Measurements from ENCODE around the gene OLA1.

Gene OLA1

GRCh38 chr2:174108579-174108978, 139.8 kb downstream of the OLA1 start:
- H3K9me3 ChIP-seq (ENCODE audit: insufficient read depth, low read length): no peaks in the 10 kb centered on the region
- no peak overlapping the region for H3K9ac ChIP-seq (ENCODE audit: low read length)
- peaks cover 7% of the 10 kb centered on the region; the same call in 1 of the 2 replicates for H3F3A ChIP-seq (ENCODE audit: insufficient read depth)
- 0 out of 2 replicates have a peak, but pooled peaks cover 3% of the 10 kb centered on the region for H3K36me3 ChIP-seq (ENCODE audit: low read length)
- no peak overlapping the region for H3K4me2 ChIP-seq (ENCODE audit: low read depth, low read length, poor library complexity, severe bottlenecking)
- H3K27ac ChIP-seq (ENCODE audit: low read depth, low read length): no peak overlapping the region
- H2AFZ ChIP-seq (ENCODE audit: low read depth, low read length, severe bottlenecking): no peak overlapping the region
- no peaks in the 10 kb centered on the region for H3K27me3 ChIP-seq (ENCODE audit: low read length)
- H3K9me2 ChIP-seq (replicated peaks; ENCODE audit: insufficient read depth, low read length): no peaks in the 10 kb centered on the region
- no peak for TF ChIP-seq EZH2phosphoT487 (conservative IDR thresholded peaks at IDR 0.05; ENCODE audit: low read length)
- H4K20me1 ChIP-seq (ENCODE audit: low read depth, low read length): no peaks in the 10 kb centered on the region; the same call in 1 of the 2 replicates
- no peak overlapping the region for H3K4me3 ChIP-seq (ENCODE audit: insufficient read depth, low read length, poor library complexity, severe bottlenecking)
- H3K79me2 ChIP-seq (ENCODE audit: insufficient read depth, low read length): no peaks in the 10 kb centered on the region

DNA sequence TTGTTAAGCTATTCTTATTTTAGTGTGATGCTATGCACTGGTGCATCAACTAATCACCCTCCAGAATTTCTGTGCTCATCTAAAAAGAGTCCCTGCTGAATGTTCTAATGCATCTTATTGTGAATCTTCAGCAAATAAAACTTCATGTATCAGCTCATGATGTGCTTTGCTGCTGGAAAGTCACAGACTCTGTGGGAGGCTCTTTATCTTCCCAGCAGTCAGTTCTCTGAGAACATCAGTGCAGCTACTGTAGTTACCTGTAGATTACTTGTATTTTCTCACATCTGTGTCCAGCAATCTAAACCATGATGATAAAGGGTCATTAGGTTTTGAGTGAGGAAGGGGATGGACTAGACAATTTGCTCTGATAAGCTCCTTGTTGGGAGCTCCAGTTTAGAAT, 141.6 kb downstream of the OLA1 start:
- H3K9ac ChIP-seq (ENCODE audit: low read length): no peak overlapping the region
- TF ChIP-seq EZH2phosphoT487 (conservative IDR thresholded peaks at IDR 0.05; ENCODE audit: low read length) (no peak), CTCF (IDR thresholded peaks at IDR 0.05; ENCODE audit: insufficient read depth, low read length, poor library complexity, severe bottlenecking) (no peak)
- H3K79me2 ChIP-seq (ENCODE audit: insufficient read depth, low read length): no peaks in the 10 kb centered on the region
- H3K27ac ChIP-seq (ENCODE audit: low read depth, low read length): no peak overlapping the region
- H4K20me1 ChIP-seq (ENCODE audit: low read depth, low read length): no peaks in the 10 kb centered on the region; the same call in 1 of the 2 replicates
- no peaks in the 10 kb centered on the region for H3K9me3 ChIP-seq (ENCODE audit: insufficient read depth, low read length)
- H3K36me3 ChIP-seq (ENCODE audit: low read length): 0 out of 2 replicates have a peak, but pooled peaks cover 3% of the 10 kb centered on the region
- H3K4me2 ChIP-seq (ENCODE audit: low read depth, low read length, poor library complexity, severe bottlenecking): no peak overlapping the region
- no peaks in the 10 kb centered on the region for H3K9me2 ChIP-seq (replicated peaks; ENCODE audit: insufficient read depth, low read length)
- H3K4me3 ChIP-seq (ENCODE audit: insufficient read depth, low read length, poor library complexity, severe bottlenecking): no peak overlapping the region
- no peaks in the 10 kb centered on the region for H3K27me3 ChIP-seq (ENCODE audit: low read length)
- no peak overlapping the region for H2AFZ ChIP-seq (ENCODE audit: low read depth, low read length, severe bottlenecking)
- H3F3A ChIP-seq (ENCODE audit: insufficient read depth): peaks cover 7% of the 10 kb centered on the region; the same call in 1 of the 2 replicates

- Histone ChIP-seq H2AFZ (ENCODE audit: low read depth, low read length, severe bottlenecking) (no peak overlapping the region), H3K4me2 (ENCODE audit: low read depth, low read length, poor library complexity, severe bottlenecking) (no peak overlapping the region), H3K9ac (ENCODE audit: low read length) (no peak overlapping the region), H3K79me2 (ENCODE audit: insufficient read depth, low read length) (no peaks in the 10 kb centered on the region), H3K27me3 (ENCODE audit: low read length) (no peaks in the 10 kb centered on the region), H3K9me3 (ENCODE audit: insufficient read depth, low read length) (no peaks in the 10 kb centered on the region), H3F3A (ENCODE audit: insufficient read depth) (no peaks in the 10 kb centered on the region), H4K20me1 (ENCODE audit: low read depth, low read length) (no peaks in the 10 kb centered on the region), H3K9me2 (replicated peaks; ENCODE audit: insufficient read depth, low read length) (no peaks in the 10 kb centered on the region), H3K27ac (ENCODE audit: low read depth, low read length) (no peak overlapping the region), H3K36me3 (ENCODE audit: low read length) (0 out of 2 replicates have a peak, but pooled peaks cover 3% of the 10 kb centered on the region), H3K4me3 (ENCODE audit: insufficient read depth, low read length, poor library complexity, severe bottlenecking) (no peak overlapping the region)
- no peak for TF ChIP-seq CTCF (IDR thresholded peaks at IDR 0.05; ENCODE audit: insufficient read depth, low read length, poor library complexity, severe bottlenecking)
- no peak for TF ChIP-seq EZH2phosphoT487 (conservative IDR thresholded peaks at IDR 0.05; ENCODE audit: low read length)
These were observed 153.8 kb downstream of the OLA1 start for GRCh38 chr2:174094542-174094941.

DNA sequence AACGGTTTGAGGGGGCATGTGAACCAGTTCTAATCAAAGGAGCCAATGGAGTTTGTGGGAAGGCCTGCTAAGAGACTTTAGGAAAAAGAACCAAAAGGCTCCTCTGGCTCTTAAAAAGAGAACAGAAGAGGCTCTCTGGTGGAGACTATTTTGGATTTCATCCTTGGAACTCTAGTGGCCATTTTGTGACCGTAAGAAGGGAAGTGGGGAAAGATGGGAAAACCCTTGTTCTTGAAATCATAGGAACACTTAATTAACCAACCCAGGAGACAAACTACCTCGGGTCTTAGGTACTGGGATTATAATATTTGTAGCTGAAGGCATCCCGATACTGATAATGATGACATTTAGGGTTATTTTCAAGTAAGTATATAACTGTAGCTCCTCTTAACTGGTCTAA, 157.9 kb downstream of the OLA1 start:
- H3K27ac ChIP-seq (ENCODE audit: low read depth, low read length): no peak overlapping the region
- 0 out of 2 replicates have a peak, but pooled peaks cover 2% of the 10 kb centered on the region for H3K36me3 ChIP-seq (ENCODE audit: low read length)
- H3K79me2 ChIP-seq (ENCODE audit: insufficient read depth, low read length): no peaks in the 10 kb centered on the region
- no peaks in the 10 kb centered on the region for H3K27me3 ChIP-seq (ENCODE audit: low read length)
- H3K4me2 ChIP-seq (ENCODE audit: low read depth, low read length, poor library complexity, severe bottlenecking): no peak overlapping the region
- no peak overlapping the region for H3K4me3 ChIP-seq (ENCODE audit: insufficient read depth, low read length, poor library complexity, severe bottlenecking)
- H3F3A ChIP-seq (ENCODE audit: insufficient read depth): no peaks in the 10 kb centered on the region
- no peaks in the 10 kb centered on the region for H3K9me3 ChIP-seq (ENCODE audit: insufficient read depth, low read length)
- no peaks in the 10 kb centered on the region for H4K20me1 ChIP-seq (ENCODE audit: low read depth, low read length)
- no peak overlapping the region for H2AFZ ChIP-seq (ENCODE audit: low read depth, low read length, severe bottlenecking)
- H3K9me2 ChIP-seq (replicated peaks; ENCODE audit: insufficient read depth, low read length): no peaks in the 10 kb centered on the region
- TF ChIP-seq CTCF (IDR thresholded peaks at IDR 0.05; ENCODE audit: insufficient read depth, low read length, poor library complexity, severe bottlenecking) (no peak), EZH2phosphoT487 (conservative IDR thresholded peaks at IDR 0.05; ENCODE audit: low read length) (no peak)
- H3K9ac ChIP-seq (ENCODE audit: low read length): no peak overlapping the region
